ENCODE results near the gene MTCH1. TPM values are rescaled to one million over a fixed set of nuclear protein-coding genes. Genes with fewer than 3 reads are reported as not detected.

MTCH1 gene
- total RNA-seq, 1 experiment from 2014 or later = 161 TPM

- no peaks in the 10 kb centered on the region for H3K79me2 ChIP-seq (ENCODE audit: insufficient read depth, low read length)
- no peak overlapping the region for H2AFZ ChIP-seq (ENCODE audit: low read depth, low read length, poor library complexity, severe bottlenecking)
- DNase-seq (ENCODE audit: low read depth, low spot score) = no peak
- no peaks in the 10 kb centered on the region for H4K20me1 ChIP-seq (ENCODE audit: insufficient read depth)
- no peak for ATAC-seq
- H3K9me3 ChIP-seq (ENCODE audit: control insufficient read depth in 1 of 2, insufficient read depth in 1 of 2, low read depth in 1 of 2, low read length in 2 of 2) = no peaks in the 10 kb centered on the region
- no peak overlapping the region for H3K9ac ChIP-seq (ENCODE audit: low read length)
- no TSS peak for BruUV-seq (replicated peaks)
- no peaks in the 10 kb centered on the region for H3K9me2 ChIP-seq (ENCODE audit: insufficient read depth)
- POLR2A ChIA-PET = no interaction called here
- no peak overlapping the region for H3K4me3 ChIP-seq (replicated peaks in 1 of 2; ENCODE audit: low read depth in 1 of 2, low read length in 2 of 2)
- H3K36me3 ChIP-seq (ENCODE audit: control insufficient read depth in 1 of 2, insufficient read depth in 2 of 2, low read length in 2 of 2) = no peaks in the 10 kb centered on the region
- TF ChIP-seq YY1 (IDR thresholded peaks at IDR 0.05; ENCODE audit: extremely low read depth, insufficient replicate concordance, low read depth, low read length) (no peak), REST (IDR thresholded peaks at IDR 0.05; ENCODE audit: low read depth) (no peak), SIN3A (IDR thresholded peaks at IDR 0.05; ENCODE audit: low read depth) (no peak), TCF7L2 (IDR thresholded peaks at IDR 0.05; ENCODE audit: borderline replicate concordance, extremely low read depth, insufficient read depth, insufficient read length) (no peak), JUND (IDR thresholded peaks at IDR 0.05) (no peak), CBX3 (IDR thresholded peaks at IDR 0.05; ENCODE audit: low read depth) (no peak), ELF1 (IDR thresholded peaks at IDR 0.05; ENCODE audit: borderline replicate concordance, low read depth) (no peak), SP1 (IDR thresholded peaks at IDR 0.05; ENCODE audit: low read depth) (no peak), SRF (IDR thresholded peaks at IDR 0.05; ENCODE audit: low read depth) (no peak), ZFX (IDR thresholded peaks at IDR 0.05) (no peak), CTCF (IDR thresholded peaks at IDR 0.05 in 2 of 3, conservative IDR thresholded peaks at IDR 0.05 in 1 of 3; ENCODE audit: borderline replicate concordance in 1 of 3, insufficient read depth in 1 of 3, low read depth in 2 of 3, low read length in 2 of 3) (no peak), MAX (IDR thresholded peaks at IDR 0.05) (no peak), FOSL1 (IDR thresholded peaks at IDR 0.05; ENCODE audit: low read depth) (no peak), ZBTB33 (IDR thresholded peaks at IDR 0.05; ENCODE audit: extremely low read depth, insufficient replicate concordance, low read length) (no peak)
- H3K27ac ChIP-seq (ENCODE audit: low read depth, low read length) = no peak overlapping the region
- RAD21 ChIA-PET (ENCODE audit: low non-redundant PET in 1 of 2, low total read pairs in 2 of 2, uncharacterized antibody in 2 of 2, unreplicated experiment in 2 of 2) = no interaction called here
- intact Hi-C loops (cut with micrococcal nuclease) = no loop called here
- H3K4me2 ChIP-seq (ENCODE audit: low read length) = peak overlapping the region; percentile 61
- peaks cover 15 to 44% of the 10 kb centered on the region in 2 experiments for H3K4me1 ChIP-seq (ENCODE audit: control insufficient read depth in 1 of 2, insufficient read depth in 2 of 2, low read length in 2 of 2)
- CTCF ChIA-PET = no interaction called here
- H3K27me3 ChIP-seq (ENCODE audit: insufficient read depth, low read length) = no peaks in the 10 kb centered on the region
Observed at GRCh38 chr6:36961441-36962435, 24.3 kb downstream of the MTCH1 start.

Data from HCT116 (cell line).